Stimulated activated CD8-positive, alpha-beta memory T cell treated with anti-CD3 and anti-CD28 coated beads, Interleukin-2, amount 100 ng/mL, for 1 hour (primary cell): ENCODE measurements around the gene PPP1R13L.
"Not testable (repeated sequence)": the region's sequence is repeated elsewhere in the genome, so short reads cannot be mapped to it uniquely, and the experiment has no call there.

Experiments used
- DNase-seq, 2 donors: peaks; one replicate each; pipeline ENCODE4 v3.0.0-alpha.2; 2020; ENCODE audit warnings: low read depth in 2 of 2

Gene PPP1R13L

GRCh38 chr19:45432543-45432942 is 27.7 kb upstream of the PPP1R13L start:
- not testable (repeated sequence) for DNase-seq

GRCh38 chr19:45431008-45431407 is 26.1 kb upstream of the PPP1R13L start:
- not testable (repeated sequence) for DNase-seq

GRCh38 chr19:45429896-45430295 is 25.0 kb upstream of the PPP1R13L start:
- not testable (repeated sequence) for DNase-seq

- DNase-seq, result no peak
Measured at GRCh38 chr19:45428384-45429231, 23.7 kb upstream of the PPP1R13L start.

- DNase-seq, result no peak
Measured at GRCh38 chr19:45424191-45425058, 19.6 kb upstream of the PPP1R13L start.

GRCh38 chr19:45423589-45424190 is 18.8 kb upstream of the PPP1R13L start, which contains the start of gene ERCC1:
ERCC1 (minus strand) TSS chr19:45423917; CDS start chr19:45423374, 543 bp downstream.
- DNase-seq, result no peak

- peak in 1 of 2 donors; percentile 77 for DNase-seq
Measured at GRCh38 chr19:45423033-45423588, 18.2 kb upstream of the PPP1R13L start.

GRCh38 chr19:45421947-45422498 is 17.2 kb upstream of the PPP1R13L start:
- no peak for DNase-seq

- no peak for DNase-seq
Measured at GRCh38 chr19:45420871-45421270, 16.0 kb upstream of the PPP1R13L start.

- no peak for DNase-seq
Measured at GRCh38 chr19:45420356-45420755, 15.5 kb upstream of the PPP1R13L start.

GRCh38 chr19:45419895-45420294 is 15.0 kb upstream of the PPP1R13L start:
- no peak for DNase-seq

- DNase-seq, result no peak
Measured at GRCh38 chr19:45419396-45419795, 14.5 kb upstream of the PPP1R13L start.

GRCh38 chr19:45418802-45419201 is 13.9 kb upstream of the PPP1R13L start:
- no peak for DNase-seq

- DNase-seq, result no peak
Measured at GRCh38 chr19:45417151-45417550, 12.3 kb upstream of the PPP1R13L start.

GRCh38 chr19:45414468-45414867 is 9.6 kb upstream of the PPP1R13L start:
- no peak for DNase-seq

GRCh38 chr19:45413497-45413896 is 8.6 kb upstream of the PPP1R13L start:
- DNase-seq, result no peak

- DNase-seq, result not testable (repeated sequence)
Measured at GRCh38 chr19:45410330-45410729, 5.5 kb upstream of the PPP1R13L start.

GRCh38 chr19:45409557-45409920 is 4.7 kb upstream of the PPP1R13L start:
- no peak for DNase-seq

- DNase-seq, result no peak
Measured at GRCh38 chr19:45408830-45409556, 4.1 kb upstream of the PPP1R13L start.

- no peak for DNase-seq
Measured at GRCh38 chr19:45408121-45408520, 3.3 kb upstream of the PPP1R13L start.

- DNase-seq, result not testable (repeated sequence)
Measured at GRCh38 chr19:45407585-45407984, 2.7 kb upstream of the PPP1R13L start.
